Gastroesophageal sphincter (tissue), 3 donors: ENCODE data around the gene ARHGAP42.

Experiments
- CTCF ChIP-seq, 4 experiments: fragments of 200-600 bp in 2 of 4; fragments of 450-650 bp in 2 of 4; sonication (generic) in 1 of 4; IDR thresholded peaks; one replicate each; pipeline ENCODE4 v1.5.1; 2017 to 2019; ENCODE audit warnings: antibody characterized with exemption in 4 of 4, mild to moderate bottlenecking in 2 of 4, moderate library complexity in 2 of 4
- EP300 ChIP-seq: sonication (generic); formaldehyde crosslinking; IDR thresholded peaks from one replicate; pipeline ENCODE4 v1.6.1; 2017; ENCODE audit warnings: antibody characterized with exemption, mild to moderate bottlenecking
- POLR2A ChIP-seq, 2 donors: fragments of 450-650 bp; IDR thresholded peaks; one replicate each; pipeline ENCODE4 v1.6.1; 2017; ENCODE audit warnings: antibody characterized with exemption in 2 of 2, mild to moderate bottlenecking in 2 of 2, moderate library complexity in 1 of 2
- POLR2AphosphoS5 ChIP-seq: sonication (generic); formaldehyde crosslinking; IDR thresholded peaks from one replicate; pipeline ENCODE4 v1.6.1; 2017; ENCODE audit warnings: antibody characterized with exemption

GRCh38 chr11:100715165-100715761, 28.2 kb downstream of the ARHGAP42 start:
- no peak for TF ChIP-seq CTCF (IDR thresholded peaks at IDR 0.05)
- no peak for TF ChIP-seq POLR2A (IDR thresholded peaks at IDR 0.05)
- TF ChIP-seq EP300: no peak
- no peak for TF ChIP-seq POLR2AphosphoS5
